ENCODE measurements around the gene SIN3A.
"Not testable (repeated sequence)": the region's sequence is repeated elsewhere in the genome, so short reads cannot be mapped to it uniquely, and the experiment has no call there.

Gene SIN3A

DNA sequence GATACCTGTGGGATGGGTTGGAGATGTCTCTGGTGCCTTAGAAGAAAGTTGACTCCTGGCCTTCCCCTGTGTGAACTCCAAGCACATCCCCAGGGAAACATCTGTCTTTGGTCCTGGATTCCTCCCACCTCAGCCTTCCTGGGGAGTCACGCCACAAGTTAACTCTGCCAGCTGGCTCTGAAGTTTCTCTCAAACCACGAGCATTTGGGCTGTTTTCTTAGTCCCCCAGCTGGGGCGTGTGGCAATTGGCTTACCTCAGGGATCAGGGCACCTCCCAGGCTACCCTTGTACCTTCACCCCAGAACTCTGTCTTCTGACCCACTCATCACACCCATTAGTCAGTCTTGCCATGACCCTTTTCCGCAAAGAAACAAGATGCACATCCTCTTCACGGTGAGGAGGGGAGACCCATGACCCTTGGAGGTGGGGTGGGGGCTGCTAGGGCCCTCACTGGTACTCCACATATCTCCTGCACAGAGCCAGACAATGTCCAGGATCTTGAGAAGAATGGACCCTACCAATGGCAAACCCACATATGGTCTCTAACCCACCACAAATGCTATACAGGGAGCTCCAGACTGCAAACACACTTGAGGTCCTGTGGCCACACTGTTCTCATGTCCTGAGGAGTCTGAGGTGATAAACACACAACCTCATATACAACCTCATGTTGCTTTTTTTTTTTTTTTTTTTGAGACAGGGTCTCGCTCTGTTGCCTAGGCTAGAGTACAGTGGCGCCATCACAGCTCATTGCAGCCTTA, 100.7 kb downstream of the SIN3A start:
- H3K9ac ChIP-seq (ENCODE audit: low read depth, low read length): no peak overlapping the region
- H3K9me3 ChIP-seq (ENCODE audit: control insufficient read depth, insufficient read depth, low read length): no peaks in the 10 kb centered on the region
- no peaks in the 10 kb centered on the region; the same call in 1 of the 2 replicates for H3K4me1 ChIP-seq (ENCODE audit: insufficient read depth, low read length)
- no peaks in the 10 kb centered on the region for H3K36me3 ChIP-seq (ENCODE audit: insufficient read depth, low read length)

DNA sequence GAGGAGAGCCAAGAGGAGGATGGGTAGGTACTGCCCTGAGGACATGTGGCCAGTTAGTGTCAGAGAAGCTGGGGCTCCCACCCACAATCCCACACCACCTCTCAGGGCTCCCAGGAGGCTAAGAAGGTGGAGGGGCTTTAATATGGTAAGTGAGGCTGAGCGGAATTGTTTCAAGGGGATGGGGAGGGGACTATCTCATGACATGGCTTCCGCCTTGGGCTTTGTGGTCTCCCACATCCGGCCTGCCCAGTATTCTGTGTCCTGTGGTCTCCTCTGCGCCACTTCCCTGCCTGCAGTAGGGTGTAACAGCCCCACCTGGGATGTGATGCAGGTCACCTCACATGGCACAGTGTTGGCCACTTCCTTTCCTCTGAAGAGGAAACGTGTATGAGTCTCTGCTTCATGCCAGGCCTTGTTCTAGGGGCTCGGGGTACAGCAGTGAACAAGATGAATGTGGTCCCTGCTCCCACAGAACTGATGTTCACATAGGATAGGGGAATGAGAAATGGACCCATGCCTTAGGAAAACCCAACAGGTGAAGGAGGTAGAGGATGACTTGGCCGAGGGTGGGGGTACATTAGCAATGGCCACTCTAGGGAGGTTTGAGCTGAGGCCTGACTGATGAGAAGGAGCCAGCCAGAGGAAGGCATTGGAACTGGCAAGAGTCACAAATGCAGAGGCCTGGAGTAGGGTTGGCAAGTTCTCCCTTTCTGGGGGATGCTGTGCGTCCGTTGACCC, 101.5 kb downstream of the SIN3A start:
- Histone ChIP-seq H3K36me3 (ENCODE audit: insufficient read depth, low read length) (no peaks in the 10 kb centered on the region), H3K9ac (ENCODE audit: low read depth, low read length) (no peak overlapping the region), H3K9me3 (ENCODE audit: control insufficient read depth, insufficient read depth, low read length) (no peaks in the 10 kb centered on the region), H3K4me1 (ENCODE audit: insufficient read depth, low read length) (no peaks in the 10 kb centered on the region; the same call in 1 of the 2 replicates)

DNA sequence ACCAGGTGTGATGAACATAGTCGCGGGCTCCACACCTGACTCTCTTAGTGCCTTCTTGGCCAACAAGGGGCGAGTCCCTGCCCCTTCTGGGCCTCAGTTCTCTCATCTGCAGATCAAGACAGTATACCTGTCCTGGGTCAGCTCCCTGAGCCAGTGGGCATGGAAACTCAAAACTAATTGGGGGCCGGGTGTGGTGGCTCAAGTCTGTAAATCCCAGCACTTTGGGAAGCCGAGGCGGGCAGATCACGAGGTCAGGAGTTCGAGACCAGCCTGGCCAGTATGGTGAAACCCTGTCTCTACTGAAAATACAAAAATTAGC, 102.2 kb downstream of the SIN3A start:
- H3K36me3 ChIP-seq (ENCODE audit: insufficient read depth, low read length); H3K4me1 ChIP-seq (ENCODE audit: insufficient read depth, low read length); H3K9me3 ChIP-seq (ENCODE audit: control insufficient read depth, insufficient read depth, low read length); H3K9ac ChIP-seq (ENCODE audit: low read depth, low read length): not testable (repeated sequence)

DNA sequence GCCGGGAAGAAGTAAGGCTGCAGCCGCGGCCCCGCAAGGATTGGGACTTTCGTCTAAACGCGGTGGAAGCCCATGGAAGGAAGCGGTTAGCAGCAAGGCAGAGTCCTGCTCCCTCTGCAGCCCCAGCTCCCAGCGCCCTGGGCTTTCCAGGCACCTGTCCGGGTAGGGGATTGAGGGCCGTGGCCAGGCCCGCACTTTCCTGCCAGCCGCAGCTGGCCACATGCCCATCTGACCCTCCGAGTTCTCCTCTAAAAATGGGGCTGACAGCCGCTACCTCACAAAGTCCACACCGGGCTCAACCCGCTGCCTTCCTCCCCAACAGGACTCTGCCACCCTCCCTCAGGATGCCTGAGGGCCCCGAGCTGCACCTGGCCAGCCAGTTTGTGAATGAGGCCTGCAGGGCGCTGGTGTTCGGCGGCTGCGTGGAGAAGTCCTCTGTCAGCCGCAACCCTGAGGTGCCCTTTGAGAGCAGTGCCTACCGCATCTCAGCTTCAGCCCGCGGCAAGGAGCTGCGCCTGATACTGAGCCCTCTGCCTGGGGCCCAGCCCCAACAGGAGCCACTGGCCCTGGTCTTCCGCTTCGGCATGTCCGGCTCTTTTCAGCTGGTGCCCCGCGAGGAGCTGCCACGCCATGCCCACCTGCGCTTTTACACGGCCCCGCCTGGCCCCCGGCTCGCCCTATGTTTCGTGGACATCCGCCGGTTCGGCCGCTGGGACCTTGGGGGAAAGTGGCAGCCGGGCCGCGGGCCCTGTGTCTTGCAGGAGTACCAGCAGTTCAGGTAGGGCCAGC, 102.7 kb downstream of the SIN3A start:
- Histone ChIP-seq H3K9me3 (ENCODE audit: control insufficient read depth, insufficient read depth, low read length) (no peaks in the 10 kb centered on the region), H3K9ac (ENCODE audit: low read depth, low read length) (peak overlapping the region; percentile 66)

GRCh38 chr15:75348034-75348561, 103.4 kb downstream of the SIN3A start:
- Histone ChIP-seq H3K9me3 (ENCODE audit: control insufficient read depth, insufficient read depth, low read length) (no peaks in the 10 kb centered on the region), H3K4me1 (ENCODE audit: insufficient read depth, low read length) (no peaks in the 10 kb centered on the region; the same call in 1 of the 2 replicates), H3K9ac (ENCODE audit: low read depth, low read length) (peak overlapping the region; percentile 66), H3K36me3 (ENCODE audit: insufficient read depth, low read length) (no peaks in the 10 kb centered on the region)

More for the DNA sequence above, 102.7 kb downstream of the SIN3A start:
- Histone ChIP-seq H3K4me1 (ENCODE audit: insufficient read depth, low read length) (no peaks in the 10 kb centered on the region; the same call in 1 of the 2 replicates), H3K36me3 (ENCODE audit: insufficient read depth, low read length) (no peaks in the 10 kb centered on the region)

DNA sequence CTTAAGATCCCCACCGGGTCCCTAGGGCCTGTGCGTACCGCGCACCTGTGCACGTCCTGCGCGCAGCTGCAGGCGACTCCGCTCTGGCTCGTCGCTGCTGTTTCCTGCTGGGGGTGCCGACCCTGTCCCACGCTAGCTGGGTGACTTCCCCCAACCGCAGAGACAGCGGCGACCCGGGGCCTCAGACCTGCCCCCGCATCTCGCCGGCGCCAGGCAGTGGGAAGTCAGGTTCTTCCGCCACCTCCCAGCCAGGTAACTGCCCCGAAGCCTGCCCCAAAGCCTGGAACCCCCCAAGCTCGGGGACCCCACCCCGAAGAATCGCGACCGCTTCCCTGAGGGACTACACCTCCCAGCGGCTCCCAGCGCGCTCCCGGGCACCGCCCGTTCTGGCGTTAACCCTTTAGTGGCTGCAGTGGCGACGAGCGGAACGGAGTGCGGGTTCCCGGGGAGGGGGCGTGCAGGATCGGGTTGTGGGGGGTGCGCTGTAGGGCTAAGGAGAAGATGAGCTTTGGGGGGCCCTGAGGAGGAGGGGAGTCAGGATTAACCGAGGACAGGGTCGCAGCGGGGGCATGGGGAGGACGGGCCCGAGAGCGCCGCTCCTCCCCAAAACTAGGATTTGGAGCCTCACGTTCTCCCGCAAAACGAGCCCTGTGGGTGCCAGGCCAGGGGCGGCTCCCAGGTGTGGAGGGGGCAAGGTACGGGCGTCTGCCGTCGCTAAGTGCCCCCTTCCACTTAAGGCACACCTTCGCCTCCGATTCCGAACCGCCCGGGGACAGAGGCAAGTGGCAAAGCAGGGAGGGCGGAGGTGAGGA, 104.1 kb downstream of the SIN3A start:
- peak overlapping the region; percentile 66 for H3K9ac ChIP-seq (ENCODE audit: low read depth, low read length)
- H3K36me3 ChIP-seq (ENCODE audit: insufficient read depth, low read length): no peaks in the 10 kb centered on the region
- no peaks in the 10 kb centered on the region for H3K9me3 ChIP-seq (ENCODE audit: control insufficient read depth, insufficient read depth, low read length)
- no peaks in the 10 kb centered on the region; the same call in 1 of the 2 replicates for H3K4me1 ChIP-seq (ENCODE audit: insufficient read depth, low read length)

DNA sequence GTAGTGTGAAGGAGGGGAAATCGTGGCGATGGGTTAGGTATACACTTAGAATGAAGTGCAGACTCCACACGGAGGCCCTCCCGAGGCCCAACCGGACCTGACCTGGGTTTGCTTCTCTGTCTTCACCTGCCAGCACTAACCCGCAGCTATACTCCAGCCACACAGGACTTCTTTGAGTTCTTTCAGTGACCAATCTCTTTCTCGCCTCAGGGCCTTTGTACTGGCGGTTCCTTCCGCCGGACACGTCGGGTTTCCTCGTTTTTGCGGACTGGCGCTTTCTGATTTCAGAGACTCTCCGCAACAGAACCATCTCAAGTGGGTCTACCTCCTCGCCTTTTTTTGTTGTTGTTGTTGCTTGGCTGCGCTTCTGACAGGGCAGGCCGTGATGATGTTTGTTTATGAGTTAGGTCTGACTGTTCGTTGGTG, 104.7 kb downstream of the SIN3A start, which contains the start of gene NEIL1:
NEIL1 (plus strand) TSS at position 244 of the 426 bp plus-strand sequence. CDS start 1,867 bp downstream, outside the sequence.
- Histone ChIP-seq H3K9ac (ENCODE audit: low read depth, low read length) (peak within 1 kb of the TSS; percentile 66), H3K36me3 (ENCODE audit: insufficient read depth, low read length) (no peaks in the 10 kb centered on the region), H3K9me3 (ENCODE audit: control insufficient read depth, insufficient read depth, low read length) (no peaks in the 10 kb centered on the region), H3K4me1 (ENCODE audit: insufficient read depth, low read length) (no peaks in the 10 kb centered on the region; the same call in 1 of the 2 replicates)

DNA sequence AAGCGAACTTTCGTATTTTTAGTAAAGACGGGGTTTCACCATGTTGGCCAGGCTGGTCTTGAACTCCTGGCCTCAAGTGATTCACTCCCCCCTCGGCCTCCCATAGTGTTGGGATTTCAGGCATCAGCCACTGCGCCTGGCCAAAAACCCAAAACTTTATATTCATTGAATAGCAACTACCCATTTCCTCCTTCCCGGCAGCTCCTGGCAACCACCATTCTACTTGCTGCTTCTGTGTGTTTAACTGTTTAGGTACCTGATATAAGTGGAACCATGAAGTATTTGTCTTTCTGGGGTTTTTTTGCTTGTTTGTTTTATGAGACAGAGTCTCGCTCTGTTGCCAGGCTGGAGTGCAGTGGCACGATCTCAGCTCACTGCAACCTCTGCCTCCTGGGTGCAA, 107.5 kb downstream of the SIN3A start:
- not testable (repeated sequence) for H3K4me1 ChIP-seq (ENCODE audit: insufficient read depth, low read length); H3K36me3 ChIP-seq (ENCODE audit: insufficient read depth, low read length); H3K9ac ChIP-seq (ENCODE audit: low read depth, low read length); H3K9me3 ChIP-seq (ENCODE audit: control insufficient read depth, insufficient read depth, low read length)

DNA sequence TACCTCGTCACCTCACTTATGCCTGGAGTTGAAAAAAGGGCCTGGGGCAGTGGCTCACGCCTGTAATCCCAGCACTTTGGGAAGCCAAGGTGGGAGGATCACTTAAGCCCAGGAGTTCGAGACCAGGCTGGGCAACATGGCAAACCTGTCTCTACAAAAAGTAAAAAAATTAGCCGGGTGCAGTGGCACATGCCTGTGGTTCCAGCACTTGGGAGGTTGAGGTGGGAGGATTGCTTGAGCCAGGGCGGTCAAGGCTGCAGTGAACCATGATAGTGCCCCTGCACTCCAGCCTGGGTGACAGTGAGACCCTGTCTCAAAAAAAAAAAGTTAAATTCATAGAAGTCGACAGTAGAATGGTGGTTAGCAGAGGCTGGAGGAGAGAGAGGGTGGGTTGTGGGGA, 109.3 kb downstream of the SIN3A start:
- Histone ChIP-seq H3K36me3 (ENCODE audit: insufficient read depth, low read length) (no peaks in the 10 kb centered on the region), H3K9ac (ENCODE audit: low read depth, low read length) (no peak overlapping the region), H3K4me1 (ENCODE audit: insufficient read depth, low read length) (no peaks in the 10 kb centered on the region), H3K9me3 (ENCODE audit: control insufficient read depth, insufficient read depth, low read length) (no peaks in the 10 kb centered on the region)

DNA sequence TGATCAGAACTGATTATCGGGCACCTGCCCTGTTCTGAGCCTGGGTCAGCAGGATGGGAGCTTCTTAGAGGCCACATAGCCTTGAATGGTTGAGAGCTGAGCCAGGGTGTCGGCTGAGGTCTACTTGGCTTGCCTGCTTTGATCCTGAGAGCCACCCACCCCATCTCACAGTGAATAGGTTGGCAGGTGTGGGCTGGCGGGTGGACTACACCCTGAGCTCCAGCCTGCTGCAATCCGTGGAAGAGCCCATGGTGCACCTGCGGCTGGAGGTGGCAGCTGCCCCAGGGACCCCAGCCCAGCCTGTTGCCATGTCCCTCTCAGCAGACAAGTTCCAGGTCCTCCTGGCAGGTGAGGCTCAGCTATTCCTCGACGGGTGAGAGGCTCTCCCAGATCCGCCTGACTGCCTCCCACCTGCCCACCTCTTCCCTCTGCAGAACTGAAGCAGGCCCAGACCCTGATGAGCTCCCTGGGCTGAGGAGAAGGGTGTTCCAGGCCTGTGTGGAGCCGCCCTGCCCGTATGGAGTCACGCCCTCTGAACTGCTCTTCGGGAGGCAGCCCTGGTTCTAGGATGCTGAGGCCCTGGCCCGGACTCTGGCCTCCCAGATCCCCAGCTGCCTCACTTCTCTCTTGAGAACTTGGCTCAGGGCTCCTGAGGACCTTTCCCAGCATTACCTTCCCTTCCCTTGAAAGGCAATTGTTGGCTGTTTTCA, 111.8 kb downstream of the SIN3A start:
- no peaks in the 10 kb centered on the region for H3K9me3 ChIP-seq (ENCODE audit: control insufficient read depth, insufficient read depth, low read length)
- H3K9ac ChIP-seq (ENCODE audit: low read depth, low read length): no peak overlapping the region
- H3K4me1 ChIP-seq (ENCODE audit: insufficient read depth, low read length): no peaks in the 10 kb centered on the region; the same call in 1 of the 2 replicates
- no peaks in the 10 kb centered on the region for H3K36me3 ChIP-seq (ENCODE audit: insufficient read depth, low read length)

- Histone ChIP-seq H3K36me3 (ENCODE audit: insufficient read depth, low read length) (no peaks in the 10 kb centered on the region), H3K9ac (ENCODE audit: low read depth, low read length) (no peak overlapping the region)
Observed at GRCh38 chr15:75338661-75339240, 112.7 kb downstream of the SIN3A start.

DNA sequence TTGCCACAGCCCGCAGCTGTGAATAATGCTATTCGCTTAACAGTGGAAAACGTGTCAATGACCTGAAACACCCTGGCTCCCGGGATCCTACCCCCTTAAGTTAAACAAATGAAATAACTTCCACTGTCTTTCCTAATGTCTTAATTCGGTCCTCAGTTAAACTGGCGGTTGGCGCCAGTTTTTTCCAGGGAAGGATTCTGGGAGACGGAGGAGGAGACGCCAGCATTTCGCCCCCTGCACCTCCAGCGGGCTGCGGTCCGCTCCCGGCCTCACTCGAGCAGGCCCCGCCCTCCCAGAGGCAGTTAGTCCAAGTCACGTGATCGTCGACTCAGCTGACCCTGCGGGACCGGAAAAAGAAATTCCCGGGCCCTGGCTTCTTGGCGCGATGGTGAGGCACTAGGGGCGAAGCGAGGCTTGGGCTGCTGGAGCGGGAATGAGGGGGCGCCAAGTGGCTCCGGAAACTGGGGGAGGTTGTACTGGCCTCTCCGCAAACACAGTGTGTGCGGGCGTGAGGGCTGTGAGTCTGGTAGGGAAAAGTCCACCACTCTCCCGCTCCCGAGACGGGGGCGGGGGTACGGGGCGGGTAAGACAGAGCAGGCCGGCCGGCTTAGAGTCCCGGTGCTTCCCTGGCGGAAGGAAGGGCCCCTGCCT, 115.7 kb downstream of the SIN3A start, which contains the start of gene COMMD4:
COMMD4 (plus strand) TSS at position 359 of the 651 bp plus-strand sequence; CDS start at position 386, 27 bp downstream.
- no peaks in the 10 kb centered on the region; the same call in 1 of the 2 replicates for H3K4me1 ChIP-seq (ENCODE audit: insufficient read depth, low read length)
- no peaks in the 10 kb centered on the region for H3K36me3 ChIP-seq (ENCODE audit: insufficient read depth, low read length)
- H3K9me3 ChIP-seq (ENCODE audit: control insufficient read depth, insufficient read depth, low read length): no peaks in the 10 kb centered on the region
- peak within 1 kb of the TSS; percentile 66 for H3K9ac ChIP-seq (ENCODE audit: low read depth, low read length)

More at GRCh38 chr15:75338661-75339240, 112.7 kb downstream of the SIN3A start:
- Histone ChIP-seq H3K4me1 (ENCODE audit: insufficient read depth, low read length) (no peaks in the 10 kb centered on the region; the same call in 1 of the 2 replicates), H3K9me3 (ENCODE audit: control insufficient read depth, insufficient read depth, low read length) (no peaks in the 10 kb centered on the region)

All from ES-I3 (cell line).